SH-SY5Y (cell line): ENCODE results near the gene SIL1.

ENCODE experiments used
- GATA2 ChIP-seq: IDR thresholded peaks from 2 replicates; pipeline ENCODE4 v1.6.1; 2011; ENCODE audit warnings: mild to moderate bottlenecking, low read depth, low read length
- GATA3 ChIP-seq: IDR thresholded peaks from 2 replicates; pipeline ENCODE4 v1.6.1; 2011; ENCODE audit warnings: low read depth, mild to moderate bottlenecking, low read length, moderate library complexity

DNA sequence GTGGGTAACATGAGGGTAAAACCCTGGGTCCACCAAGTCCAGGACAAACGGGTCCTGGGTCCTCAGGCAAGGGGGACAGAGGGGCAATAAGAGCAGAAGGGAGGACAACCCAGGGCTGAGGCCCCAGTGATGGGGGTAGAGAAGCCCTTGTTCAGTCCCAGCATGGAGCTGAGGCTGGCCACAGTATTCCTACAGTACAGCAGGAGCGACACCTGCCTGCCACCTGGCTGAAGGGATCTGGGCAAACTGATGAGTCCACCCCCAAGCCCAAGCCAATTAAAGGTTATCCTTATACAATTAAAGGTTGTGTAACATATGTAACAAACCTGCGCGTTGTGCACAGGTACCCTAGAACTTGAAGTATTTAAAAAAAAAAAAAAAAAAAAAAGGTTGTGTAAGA lies 225.3 kb downstream of the SIL1 start:
- no peak for TF ChIP-seq GATA2
- no peak for TF ChIP-seq GATA3
